Measurements from ENCODE around the gene KLHL40.

The KLHL40 gene

GRCh38 chr3:42668413-42668760 is 16.9 kb upstream of the KLHL40 start:
- TF ChIP-seq TEAD4 (IDR thresholded peaks at IDR 0.05) (no peak), REST (IDR thresholded peaks at IDR 0.05; ENCODE audit: low read depth) (no peak), USF1 (IDR thresholded peaks at IDR 0.05) (no peak), EP300 (IDR thresholded peaks at IDR 0.05; ENCODE audit: borderline replicate concordance) (no peak), MAX (IDR thresholded peaks at IDR 0.05) (no peak)

GRCh38 chr3:42668793-42669217 is 16.5 kb upstream of the KLHL40 start:
- TF ChIP-seq EGR1 (IDR thresholded peaks at IDR 0.05) (no peak), EP300 (IDR thresholded peaks at IDR 0.05; ENCODE audit: borderline replicate concordance) (no peak), TCF12 (IDR thresholded peaks at IDR 0.05; ENCODE audit: low read depth) (no peak), FOXM1 (IDR thresholded peaks at IDR 0.05; ENCODE audit: borderline replicate concordance, low read depth) (no peak), CEBPB (IDR thresholded peaks at IDR 0.05) (no peak), USF1 (IDR thresholded peaks at IDR 0.05) (no peak), TEAD4 (IDR thresholded peaks at IDR 0.05) (no peak), MAX (IDR thresholded peaks at IDR 0.05) (no peak)

- TF ChIP-seq CREB1 (IDR thresholded peaks at IDR 0.05; ENCODE audit: low read depth) (no peak), REST (IDR thresholded peaks at IDR 0.05; ENCODE audit: low read depth) (no peak), USF1 (IDR thresholded peaks at IDR 0.05) (no peak), EP300 (IDR thresholded peaks at IDR 0.05; ENCODE audit: borderline replicate concordance) (no peak)
These were observed 15.2 kb upstream of the KLHL40 start for GRCh38 chr3:42670051-42670576.

- no peak for TF ChIP-seq USF1 (IDR thresholded peaks at IDR 0.05)
- no peak for TF ChIP-seq CEBPB (IDR thresholded peaks at IDR 0.05)
- TF ChIP-seq YY1 (IDR thresholded peaks at IDR 0.05; ENCODE audit: low read depth): no peak
- no peak for TF ChIP-seq MAX (IDR thresholded peaks at IDR 0.05)
- TF ChIP-seq NFIC (IDR thresholded peaks at IDR 0.05): no peak
- no peak for TF ChIP-seq CREB1 (IDR thresholded peaks at IDR 0.05; ENCODE audit: low read depth)
- TF ChIP-seq FOXM1 (IDR thresholded peaks at IDR 0.05; ENCODE audit: borderline replicate concordance, low read depth): no peak
- no peak for TF ChIP-seq TEAD4 (IDR thresholded peaks at IDR 0.05)
- TF ChIP-seq TAF1 (IDR thresholded peaks at IDR 0.05; ENCODE audit: low read depth): no peak
- no peak for TF ChIP-seq EP300 (IDR thresholded peaks at IDR 0.05; ENCODE audit: borderline replicate concordance)
- TF ChIP-seq RAD21 (IDR thresholded peaks at IDR 0.05; ENCODE audit: low read depth): no peak
- no peak for TF ChIP-seq EGR1 (IDR thresholded peaks at IDR 0.05)
- TF ChIP-seq ZBTB7A (IDR thresholded peaks at IDR 0.05; ENCODE audit: low read depth): no peak
- TF ChIP-seq REST (IDR thresholded peaks at IDR 0.05; ENCODE audit: low read depth): no peak
- no peak for TF ChIP-seq TCF12 (IDR thresholded peaks at IDR 0.05; ENCODE audit: low read depth)
These were observed 14.7 kb upstream of the KLHL40 start for GRCh38 chr3:42670670-42671069.

Data from Ishikawa (cell line).